Osteoblast (primary cell): ENCODE measurements around the gene PTPRK. TPM values are rescaled to one million over a fixed set of nuclear protein-coding genes. Genes with fewer than 3 reads are reported as not detected.

ENCODE experiments used
- DNase-seq: peaks from one replicate; pipeline ENCODE4 v3.0.0; 2011; ENCODE audit warnings: low spot score, mixed read lengths; ENCODE audit not compliant: insufficient read length; ENCODE audit errors: missing footprints
- H2AFZ ChIP-seq: 2 replicates; pipeline ENCODE4 v1.6.0; 2011; ENCODE audit warnings: mild to moderate bottlenecking, low read length
- H3K27ac ChIP-seq: 2 replicates; pipeline ENCODE4 v1.5.1; 2011; ENCODE audit warnings: mild to moderate bottlenecking, low read depth, low read length, moderate library complexity
- H3K27me3 ChIP-seq: 2 replicates; pipeline ENCODE4 v1.6.0; 2012; ENCODE audit warnings: mild to moderate bottlenecking, control low read depth, inconsistent platforms, low read length, moderate library complexity; ENCODE audit not compliant: insufficient read depth
- H3K36me3 ChIP-seq: 2 replicates; pipeline ENCODE4 v1.5.1; 2011; ENCODE audit warnings: mild to moderate bottlenecking, low read length, control low read depth, moderate library complexity; ENCODE audit not compliant: insufficient read depth
- H3K4me1 ChIP-seq: 2 replicates; pipeline ENCODE4 v1.5.1; 2011; ENCODE audit warnings: mild to moderate bottlenecking, low read length, control low read depth, moderate library complexity; ENCODE audit not compliant: insufficient read depth
- H3K4me2 ChIP-seq: 2 replicates; pipeline ENCODE4 v1.6.0; 2011; ENCODE audit warnings: mild to moderate bottlenecking, low read length; ENCODE audit not compliant: insufficient read depth
- H3K4me3 ChIP-seq: fragments of 200-600 bp; sonication (generic); 3 replicates; pipeline ENCODE4 v1.5.1; 2012; ENCODE audit warnings: mild to moderate bottlenecking, low read length, inconsistent platforms; ENCODE audit not compliant: insufficient read depth
- H3K79me2 ChIP-seq: 2 replicates; pipeline ENCODE4 v1.6.0; 2012; ENCODE audit warnings: mild to moderate bottlenecking, low read length, control low read depth, inconsistent platforms; ENCODE audit not compliant: insufficient read depth
- H3K9me3 ChIP-seq: 2 replicates; pipeline ENCODE4 v1.5.1; 2011; ENCODE audit warnings: low read depth, low read length, control low read depth
- H4K20me1 ChIP-seq: 2 replicates; pipeline ENCODE4 v1.6.0; 2012; ENCODE audit warnings: mild to moderate bottlenecking, low read length, control low read depth; ENCODE audit not compliant: insufficient read depth
- CTCF ChIP-seq: IDR thresholded peaks from 2 replicates; pipeline ENCODE4 v1.5.1; 2011; ENCODE audit warnings: mild to moderate bottlenecking, low read depth, low read length, moderate library complexity; ENCODE audit errors: extremely low read depth
- total RNA-seq: library from RNA; depleted of rRNA; stranded (reverse); fragments of >200 nt; gene quantifications from 2 replicates; pipeline ENCODE4 v1.2.3, GENCODE V29; 2012

The PTPRK gene
- total RNA-seq, 1 donor = 165 TPM

DNA sequence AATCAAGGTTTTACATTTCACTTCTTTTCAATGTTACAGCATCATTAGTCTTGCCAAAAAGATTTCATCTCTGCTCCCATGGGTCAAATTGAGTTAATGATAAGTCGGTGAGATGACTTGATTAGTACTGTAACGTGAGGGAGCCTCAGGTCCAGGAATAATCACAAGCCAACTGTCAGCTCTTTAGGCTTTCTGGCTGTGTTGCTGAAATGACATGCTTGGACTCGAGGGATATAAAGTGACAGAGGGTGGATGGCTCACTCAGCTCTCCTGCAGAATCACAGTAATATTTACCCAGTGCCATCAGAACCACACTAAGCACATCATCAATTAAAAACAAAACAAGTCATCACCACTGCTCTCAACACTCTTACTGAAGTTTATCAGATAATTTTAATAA lies 423.4 kb downstream of the PTPRK start:
- H2AFZ ChIP-seq = no peak overlapping the region
- H3K27me3 ChIP-seq = no peaks in the 10 kb centered on the region
- H3K4me1 ChIP-seq = peaks cover 5% of the 10 kb centered on the region
- H3K36me3 ChIP-seq = no peaks in the 10 kb centered on the region
- H3K79me2 ChIP-seq = no peaks in the 10 kb centered on the region
- H3K4me2 ChIP-seq = no peak overlapping the region
- no peak overlapping the region for H3K4me3 ChIP-seq
- TF ChIP-seq CTCF = no peak
- no peak overlapping the region for H3K27ac ChIP-seq
- no peak for DNase-seq
- H3K9me3 ChIP-seq = no peaks in the 10 kb centered on the region
- no peaks in the 10 kb centered on the region for H4K20me1 ChIP-seq

DNA sequence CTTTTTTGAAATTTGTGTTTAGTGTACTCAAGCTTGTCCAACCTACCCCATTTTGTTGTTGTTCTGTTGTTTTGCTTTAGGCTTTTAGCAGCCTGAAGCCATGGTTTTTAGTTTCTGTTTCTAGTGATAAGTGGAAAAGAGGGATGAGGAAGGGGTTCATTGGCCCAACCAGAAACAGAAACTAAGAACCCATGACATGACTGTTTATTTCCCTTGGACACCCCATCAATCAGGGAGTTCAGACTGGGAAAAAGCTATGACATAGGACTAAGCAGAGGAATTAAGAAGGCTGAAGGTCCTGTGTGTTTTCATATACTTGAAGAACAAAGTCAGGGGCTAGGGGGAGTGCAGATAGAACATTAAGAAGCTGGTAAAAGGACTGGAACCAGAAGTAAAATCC lies 425.0 kb downstream of the PTPRK start:
- Histone ChIP-seq H3K27ac (no peak overlapping the region), H3K4me3 (no peak overlapping the region), H3K79me2 (no peaks in the 10 kb centered on the region), H3K27me3 (no peaks in the 10 kb centered on the region), H4K20me1 (no peaks in the 10 kb centered on the region), H2AFZ (no peak overlapping the region), H3K9me3 (no peaks in the 10 kb centered on the region), H3K36me3 (no peaks in the 10 kb centered on the region), H3K4me1 (peaks cover 5% of the 10 kb centered on the region), H3K4me2 (no peak overlapping the region)
- DNase-seq = no peak
- no peak for TF ChIP-seq CTCF

- Histone ChIP-seq H3K4me2 (no peak overlapping the region), H3K27ac (no peak overlapping the region), H3K4me3 (no peak overlapping the region), H4K20me1 (no peaks in the 10 kb centered on the region), H3K27me3 (no peaks in the 10 kb centered on the region), H3K9me3 (no peaks in the 10 kb centered on the region), H3K79me2 (no peaks in the 10 kb centered on the region), H3K4me1 (peaks cover 2% of the 10 kb centered on the region), H2AFZ (no peak overlapping the region), H3K36me3 (peaks cover 3% of the 10 kb centered on the region)
- no peak for TF ChIP-seq CTCF
- no peak for DNase-seq
Measured at GRCh38 chr6:128079021-128079420, 441.4 kb downstream of the PTPRK start.

GRCh38 chr6:128078276-128078675 lies 442.1 kb downstream of the PTPRK start:
- Histone ChIP-seq H3K36me3 (peaks cover 3% of the 10 kb centered on the region), H3K27ac (no peak overlapping the region), H3K27me3 (no peaks in the 10 kb centered on the region), H2AFZ (no peak overlapping the region), H3K4me3 (no peak overlapping the region), H3K9me3 (no peaks in the 10 kb centered on the region), H3K79me2 (no peaks in the 10 kb centered on the region), H3K4me1 (peaks cover 2% of the 10 kb centered on the region), H3K4me2 (no peak overlapping the region), H4K20me1 (no peaks in the 10 kb centered on the region)
- no peak for TF ChIP-seq CTCF
- DNase-seq = no peak
